DMS79 treated with DMSO at 0.1 percent for 48 hours (cell line): ENCODE results near the gene ADCY5.

Source experiments
- DNase-seq: peaks from one replicate; lab custom pipeline; 2025; lab: John Stamatoyannopoulos, UW

ADCY5 gene

DNA sequence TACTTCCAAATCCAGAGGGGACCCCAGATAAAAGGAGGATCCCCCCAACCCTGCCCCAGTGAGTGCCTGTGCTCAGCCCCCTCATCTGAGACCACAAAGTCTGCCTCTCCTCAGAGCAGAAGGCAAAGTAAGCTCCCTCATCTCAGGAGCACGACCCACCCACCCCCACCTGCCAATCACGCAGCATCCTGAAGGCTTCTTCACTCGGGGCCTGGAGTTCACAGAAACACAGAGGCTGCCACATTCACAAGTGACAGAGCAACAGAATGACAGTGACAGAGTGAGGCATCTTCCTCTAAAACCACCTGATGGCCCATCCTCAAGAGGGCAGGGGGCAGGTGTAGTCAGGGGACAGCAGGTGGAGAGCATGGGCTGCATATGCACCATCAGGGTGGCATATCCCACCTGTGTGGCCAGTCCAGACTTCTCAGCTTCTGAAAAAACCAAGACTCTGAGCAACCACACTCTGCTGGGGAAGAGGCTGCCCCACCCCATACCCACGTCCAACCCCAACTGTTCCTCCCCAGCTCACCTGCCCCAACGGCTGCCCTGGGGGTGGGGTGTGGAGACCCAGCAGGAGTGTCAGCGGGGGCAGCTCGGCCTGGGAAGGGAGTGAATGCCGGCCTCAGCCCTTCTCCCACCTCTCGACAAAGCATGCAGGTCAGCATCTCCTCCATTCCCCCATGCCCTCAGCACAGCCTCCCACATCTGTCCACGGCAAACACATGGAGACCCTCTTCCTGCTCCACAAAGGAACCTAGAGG lies 19.3 kb downstream of the ADCY5 start:
- DNase-seq = no peak

DNA sequence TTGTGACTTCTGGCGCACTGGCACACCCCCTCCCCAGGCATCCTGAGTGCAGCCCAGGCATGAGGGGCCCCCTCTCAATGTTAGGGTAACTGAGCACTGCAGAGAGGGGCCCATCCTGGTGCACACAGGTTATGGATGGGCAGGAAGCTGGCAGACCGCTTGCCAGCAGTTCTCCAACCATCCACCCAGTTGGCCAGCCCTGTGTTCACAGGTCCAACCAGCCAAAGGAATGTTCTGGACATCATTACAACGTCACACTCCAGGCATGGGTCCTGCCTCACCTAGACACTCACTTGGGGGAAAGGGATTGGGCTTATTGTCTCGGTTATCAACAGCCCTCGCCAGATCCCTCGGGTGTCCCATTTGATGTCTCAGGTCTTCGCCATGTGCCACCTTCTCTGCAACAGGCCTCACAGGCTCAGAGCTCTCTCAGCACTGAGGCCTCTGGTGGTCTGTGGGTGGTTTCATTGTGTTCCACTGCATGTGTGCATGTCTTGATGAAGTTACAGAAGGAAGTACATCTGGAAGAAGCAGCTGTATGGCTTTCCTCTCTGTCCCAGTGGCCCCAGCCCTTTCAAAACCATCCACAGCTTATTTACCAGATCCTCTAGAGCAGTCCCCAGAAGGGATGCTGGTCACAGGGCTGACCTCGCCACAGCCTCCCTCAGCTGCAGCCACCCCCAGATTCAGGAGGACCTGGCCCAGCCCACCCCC lies 23.7 kb downstream of the ADCY5 start:
- no peak for DNase-seq

DNA sequence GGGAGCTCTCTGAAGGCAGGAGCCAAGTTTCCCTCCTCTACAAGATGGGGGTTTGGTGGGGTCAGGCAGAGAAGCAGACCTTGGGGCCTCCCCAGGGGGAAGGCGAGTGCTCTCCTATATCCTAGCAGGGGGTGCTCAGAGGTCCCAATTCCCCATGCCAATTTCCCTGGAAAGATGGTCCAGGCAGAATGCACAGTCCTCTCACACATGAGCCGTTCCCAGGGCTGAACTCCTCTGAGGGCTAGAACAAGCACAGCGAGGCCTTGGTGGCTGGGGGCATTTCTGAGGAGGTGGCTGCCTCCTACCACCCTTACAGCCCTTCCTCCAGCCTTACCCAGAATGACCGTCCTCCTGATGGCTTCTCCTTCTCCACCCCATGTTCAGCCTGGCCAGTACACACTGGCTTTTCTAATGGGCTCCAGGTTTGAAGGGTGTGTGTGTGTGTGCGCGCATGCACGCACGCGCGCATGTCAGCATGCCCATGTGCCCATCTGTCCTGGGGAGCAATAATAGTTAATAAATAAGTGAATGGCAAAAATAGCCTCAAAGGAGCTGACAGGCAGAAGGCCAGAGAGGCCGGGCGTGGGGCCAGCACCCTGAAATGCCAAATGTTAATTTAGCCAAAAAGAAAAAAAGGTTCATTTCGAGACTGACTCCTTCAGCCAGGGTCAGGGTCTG lies 24.4 kb downstream of the ADCY5 start:
- no peak for DNase-seq

DNA sequence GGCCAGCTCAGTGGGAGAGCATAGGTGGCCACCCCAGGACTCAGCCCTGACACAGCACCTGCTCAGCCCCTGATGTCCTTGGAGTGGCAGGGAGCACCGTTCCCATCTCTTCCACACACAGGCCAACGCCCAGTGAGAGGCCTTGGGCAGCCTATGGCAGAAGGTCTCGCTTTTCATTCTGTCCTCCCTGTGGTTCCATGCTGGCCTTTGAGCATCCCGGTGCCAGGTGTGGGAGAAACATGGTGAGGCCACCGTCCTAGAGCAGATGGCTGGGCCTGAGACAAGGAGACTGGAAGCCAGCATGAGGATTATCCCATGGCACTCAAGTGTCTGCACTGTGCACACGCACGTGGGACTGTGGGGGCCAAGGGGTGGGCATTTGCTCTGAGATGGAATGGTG lies 25.1 kb downstream of the ADCY5 start:
- DNase-seq = no peak

DNA sequence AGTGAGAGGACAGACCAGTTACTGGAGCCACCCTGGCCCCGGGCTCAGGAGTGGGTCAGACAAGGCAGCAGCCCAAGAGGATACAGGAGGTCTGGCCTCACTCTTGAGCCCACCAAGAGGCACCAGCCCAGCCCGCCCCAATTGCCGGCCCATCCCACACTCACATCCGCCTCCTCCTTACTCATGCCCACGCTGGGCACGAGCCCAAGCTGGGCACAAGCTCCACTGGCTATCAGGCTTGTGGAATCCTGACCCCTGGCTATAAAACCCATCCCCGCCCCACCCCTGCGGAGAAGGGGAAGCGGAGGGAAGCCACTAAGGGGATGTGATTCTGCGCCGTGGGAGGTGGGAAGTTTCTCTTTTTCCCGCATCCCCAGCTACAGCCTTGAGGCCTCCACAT lies 25.9 kb downstream of the ADCY5 start:
- no peak for DNase-seq

DNA sequence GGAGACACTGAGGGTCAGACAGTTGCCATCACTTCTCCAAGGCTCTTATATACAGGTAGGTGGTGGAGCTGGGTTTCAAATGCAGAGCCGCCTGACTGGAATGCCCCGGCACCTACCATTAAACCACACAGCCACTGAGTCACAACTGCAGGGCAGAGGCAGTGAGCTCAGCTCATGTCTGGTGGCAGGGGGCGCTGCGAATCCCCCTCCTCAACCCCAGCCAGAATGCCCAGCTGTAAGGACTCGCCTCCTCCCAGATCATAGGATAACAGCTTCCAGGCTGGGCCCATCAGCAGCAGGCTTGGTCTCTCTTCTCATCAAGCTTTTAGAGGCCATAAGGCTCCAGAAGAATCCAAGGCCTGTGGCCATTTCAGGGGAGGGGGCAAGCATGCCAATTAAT lies 26.4 kb downstream of the ADCY5 start:
- DNase-seq = no peak

DNA sequence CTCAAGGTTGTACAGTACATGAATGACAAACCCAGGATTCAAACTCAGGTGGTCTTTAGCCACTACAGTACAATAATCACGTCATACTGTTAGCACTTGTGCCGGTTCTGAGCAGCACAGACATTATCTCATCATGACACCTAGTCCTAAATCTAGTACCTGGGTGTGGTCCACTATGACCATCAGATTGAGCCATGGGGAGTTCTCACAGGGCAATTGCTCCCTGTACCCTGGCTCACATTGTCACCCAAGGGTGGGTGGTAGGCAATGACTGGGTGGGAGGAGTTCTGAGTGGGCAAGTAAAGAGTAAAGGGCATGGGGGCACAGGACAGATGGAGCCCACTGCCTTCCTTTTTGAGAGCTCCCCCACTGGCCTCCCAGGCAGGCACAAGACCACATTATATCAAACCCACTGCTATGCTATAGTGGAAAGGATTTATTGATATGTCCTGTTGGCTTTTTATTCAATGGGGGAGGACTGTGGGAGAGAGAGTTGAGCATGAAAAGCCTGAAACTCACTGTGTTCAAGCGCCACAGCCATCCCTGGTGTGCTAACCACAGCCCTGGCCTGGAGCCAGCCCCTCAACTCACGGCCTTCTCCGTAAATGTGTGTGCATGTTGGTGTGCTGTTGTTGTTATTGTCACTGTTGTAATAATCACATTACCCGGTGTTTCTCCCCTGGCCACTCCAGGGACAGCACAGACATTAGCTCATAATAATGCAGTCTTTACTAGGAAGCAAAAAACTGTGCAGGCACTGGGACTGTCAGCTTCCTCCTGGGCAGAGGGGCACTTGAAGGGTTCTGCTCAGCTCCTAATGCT lies 27.3 kb downstream of the ADCY5 start:
- peak; percentile 96 for DNase-seq

DNA sequence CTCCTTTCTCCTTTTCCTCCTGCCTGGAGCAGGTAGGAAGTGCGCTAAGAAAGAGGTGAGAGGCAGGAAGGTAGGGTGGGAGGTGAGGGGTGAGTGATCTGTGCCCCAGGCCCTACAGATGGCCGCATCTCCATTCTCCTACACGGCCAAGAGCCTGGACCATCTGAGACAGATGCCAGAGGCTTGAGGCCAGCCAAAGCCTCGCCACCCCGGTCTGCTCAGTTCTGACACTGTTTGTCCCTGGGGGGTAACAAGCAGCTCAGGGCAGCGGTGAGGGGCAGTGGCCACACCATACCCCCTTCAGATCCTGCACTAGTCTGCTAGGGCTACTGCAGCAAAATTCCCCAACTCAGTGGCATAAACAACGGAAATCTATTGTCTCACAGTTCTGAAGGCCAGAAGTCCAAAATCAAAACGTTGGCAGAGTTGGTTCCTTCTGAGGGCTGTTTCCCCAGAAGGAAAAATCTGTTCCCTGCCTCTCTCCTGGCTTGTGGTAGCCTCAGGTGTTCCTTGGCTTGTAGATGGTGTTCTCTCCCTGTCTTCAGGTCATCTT lies 28.4 kb downstream of the ADCY5 start:
- no peak for DNase-seq

DNA sequence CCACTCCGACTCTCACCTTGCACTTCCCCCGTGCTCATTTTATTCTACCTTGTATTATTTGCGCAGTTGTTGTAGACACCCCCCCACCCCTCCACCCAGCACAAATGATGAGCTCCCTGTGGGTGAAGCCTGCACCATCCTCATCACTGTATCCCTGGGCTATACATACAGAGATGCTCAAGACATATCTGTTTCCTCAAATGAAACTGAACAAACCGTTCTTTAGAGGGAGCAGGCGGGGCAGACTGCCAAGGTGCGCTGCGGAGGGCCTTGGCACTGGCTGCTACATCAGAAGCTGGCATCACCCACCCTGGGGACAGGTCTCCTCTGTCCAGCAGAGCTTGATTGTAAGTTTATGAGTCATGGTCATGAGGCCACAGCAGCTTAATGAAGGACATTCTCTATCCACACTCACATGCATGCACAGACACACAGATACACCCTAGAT lies 29.0 kb downstream of the ADCY5 start:
- no peak for DNase-seq

DNA sequence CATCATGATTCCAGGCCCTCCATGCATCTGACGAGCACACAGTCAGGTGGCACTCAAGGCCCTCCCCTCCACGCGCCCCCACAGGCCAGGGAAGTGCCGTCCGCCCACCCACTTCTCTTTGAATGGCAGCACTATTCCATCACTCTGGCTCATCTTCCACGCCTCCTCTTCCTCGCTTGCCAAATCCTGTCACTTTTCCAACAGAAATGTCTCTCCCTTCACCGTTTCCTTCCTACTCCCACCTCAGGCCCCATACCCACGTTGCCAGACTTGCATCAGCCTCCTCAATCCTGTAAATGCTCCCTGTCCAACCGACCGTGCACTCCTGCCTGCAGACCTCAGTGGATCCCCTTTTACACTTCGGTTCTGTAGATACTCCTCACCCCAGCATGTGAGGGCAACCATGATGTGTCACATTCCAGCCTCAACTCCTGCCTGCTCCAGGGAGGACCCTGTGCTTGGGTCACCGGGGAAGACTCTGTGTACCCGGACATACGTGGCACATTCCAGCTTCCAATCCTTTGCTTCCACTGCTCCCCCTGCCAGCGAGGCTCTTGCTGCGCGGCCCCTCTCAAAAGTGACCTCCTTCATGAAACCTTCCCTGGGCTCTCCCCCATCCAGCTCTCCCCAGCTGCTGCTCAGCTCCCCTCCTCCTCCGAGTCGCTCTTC lies 29.6 kb downstream of the ADCY5 start:
- no peak for DNase-seq

DNA sequence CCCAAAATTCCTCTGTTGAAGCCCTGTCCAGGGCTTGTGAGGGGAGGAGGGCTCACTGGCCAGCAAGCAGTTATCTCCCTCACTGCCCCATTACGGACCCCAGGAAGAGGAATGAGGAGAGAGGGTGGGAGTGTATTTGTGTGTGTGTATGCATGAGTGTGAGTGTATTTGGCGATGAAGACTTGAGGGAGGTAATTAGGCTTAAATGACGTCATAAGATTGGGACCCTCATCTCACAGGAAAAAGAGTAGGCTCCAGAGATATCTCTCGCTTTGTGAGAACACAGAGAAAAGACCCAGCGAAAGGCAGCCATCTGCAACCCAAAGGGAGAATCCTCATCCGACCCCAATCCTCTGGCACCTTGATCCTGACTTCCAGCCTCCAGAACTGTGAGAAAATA lies 32.2 kb downstream of the ADCY5 start:
- DNase-seq = no peak

DNA sequence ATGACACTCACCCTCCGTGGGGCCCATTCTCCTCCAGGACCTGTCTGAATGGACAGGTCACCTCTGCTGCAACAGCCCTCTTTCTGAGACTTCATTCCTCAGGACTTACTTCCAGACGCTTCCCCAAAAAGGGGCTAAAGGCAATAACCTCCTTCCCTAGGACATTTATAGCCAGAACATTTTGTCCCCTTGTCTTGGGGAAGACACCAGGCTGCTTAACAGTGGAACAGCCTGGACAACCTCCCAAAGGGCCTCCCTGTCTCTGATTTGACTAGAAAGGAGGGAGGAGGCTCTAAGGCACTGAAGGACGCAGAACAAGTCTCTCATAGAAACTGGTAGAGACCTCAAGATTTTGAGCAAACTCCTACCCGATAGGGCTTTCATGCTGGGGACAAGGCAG lies 32.7 kb downstream of the ADCY5 start:
- no peak for DNase-seq

DNA sequence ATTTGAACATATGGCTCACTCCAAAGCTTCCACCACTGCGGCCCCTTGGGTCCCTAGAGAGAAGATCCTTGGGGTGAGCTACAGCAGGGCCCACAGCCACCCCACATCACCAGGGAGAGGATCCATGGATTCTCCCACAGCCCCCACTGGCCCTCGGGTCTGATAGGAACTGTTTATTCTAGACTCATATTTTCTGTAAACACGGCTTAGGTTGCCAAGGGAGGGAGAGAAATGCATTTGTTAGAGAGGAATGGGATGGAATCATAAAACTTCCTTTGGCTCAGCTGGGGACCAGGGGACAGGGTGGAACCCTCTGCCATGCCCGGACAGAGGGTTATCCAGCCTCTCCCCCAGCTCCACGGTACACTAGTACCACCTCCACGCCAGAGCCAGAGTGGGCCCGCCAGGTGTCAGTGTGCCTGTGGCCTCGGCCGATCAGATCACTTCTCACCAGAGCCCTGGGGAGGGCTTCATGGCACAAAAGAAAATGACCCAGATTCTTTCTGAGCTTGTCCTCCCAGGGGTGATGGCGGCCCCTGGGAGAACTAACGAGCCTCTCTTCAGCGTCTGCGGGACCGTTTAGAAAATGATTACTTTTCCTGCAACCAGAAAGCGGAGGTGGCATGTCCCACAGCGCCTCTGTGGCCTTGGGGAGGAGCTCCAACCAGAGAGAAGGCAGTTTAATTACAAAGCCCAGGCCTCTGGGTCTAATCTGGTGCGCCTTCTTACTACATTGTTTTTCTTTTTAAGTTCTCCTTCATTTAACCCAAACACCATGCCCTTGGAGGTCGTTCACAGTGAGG lies 33.7 kb downstream of the ADCY5 start:
- no peak for DNase-seq

DNA sequence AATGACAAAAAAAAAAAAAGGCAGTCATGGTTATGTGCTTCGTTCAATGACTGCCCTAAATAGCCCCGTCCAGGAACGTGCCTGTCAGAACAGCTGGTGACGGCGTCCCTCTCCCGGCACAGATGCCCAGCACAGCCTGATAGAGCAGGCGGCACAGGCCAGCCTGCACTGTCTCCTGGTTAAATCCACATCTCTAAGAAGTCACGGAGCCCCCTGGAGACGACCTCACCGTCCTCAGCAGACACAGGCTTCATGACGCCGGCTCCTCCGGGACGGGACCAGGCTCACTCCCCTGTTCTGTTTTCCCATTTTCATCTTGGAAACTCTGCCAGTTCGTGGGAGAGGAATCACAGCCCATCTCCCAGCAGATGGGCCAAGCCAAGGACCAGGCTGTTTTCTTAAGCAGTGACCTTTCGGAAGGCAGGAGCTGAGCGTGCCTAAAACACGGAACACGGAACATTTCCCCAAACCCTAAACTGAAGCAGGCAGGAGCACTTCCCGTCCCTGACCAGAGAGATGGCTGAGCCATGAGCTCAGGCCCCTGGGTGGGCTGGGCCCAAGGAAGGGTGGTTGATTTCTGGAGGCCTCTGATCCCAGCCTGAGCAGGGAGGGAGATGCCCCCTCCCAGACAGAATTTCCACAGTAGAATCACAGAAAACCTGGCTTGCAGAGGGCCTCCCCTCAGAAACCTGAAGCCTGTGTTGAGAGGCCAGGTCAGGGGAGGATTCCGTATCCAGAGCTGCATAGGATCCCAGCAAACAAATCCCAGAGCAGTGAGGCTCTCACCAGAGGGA lies 35.9 kb downstream of the ADCY5 start:
- DNase-seq = no peak

DNA sequence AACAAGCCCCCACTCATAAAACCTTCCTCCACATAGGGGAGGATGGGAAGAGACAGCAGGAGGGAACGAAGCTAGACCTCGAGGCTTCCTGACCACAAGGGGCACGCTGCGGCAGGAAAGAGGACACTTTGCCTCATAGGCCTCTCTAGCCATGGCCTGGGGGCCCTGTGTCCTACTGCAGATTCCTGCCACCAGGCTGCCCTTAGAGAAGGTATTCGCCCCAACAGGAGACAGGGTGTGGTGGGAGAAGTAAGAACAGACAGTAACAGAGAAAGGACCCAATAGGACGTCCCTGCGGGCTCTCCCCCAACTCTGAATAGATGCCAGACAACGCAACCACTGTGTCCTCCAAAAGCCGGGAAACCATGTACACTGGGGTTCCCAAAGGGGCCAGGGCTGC lies 36.8 kb downstream of the ADCY5 start:
- DNase-seq = no peak

DNA sequence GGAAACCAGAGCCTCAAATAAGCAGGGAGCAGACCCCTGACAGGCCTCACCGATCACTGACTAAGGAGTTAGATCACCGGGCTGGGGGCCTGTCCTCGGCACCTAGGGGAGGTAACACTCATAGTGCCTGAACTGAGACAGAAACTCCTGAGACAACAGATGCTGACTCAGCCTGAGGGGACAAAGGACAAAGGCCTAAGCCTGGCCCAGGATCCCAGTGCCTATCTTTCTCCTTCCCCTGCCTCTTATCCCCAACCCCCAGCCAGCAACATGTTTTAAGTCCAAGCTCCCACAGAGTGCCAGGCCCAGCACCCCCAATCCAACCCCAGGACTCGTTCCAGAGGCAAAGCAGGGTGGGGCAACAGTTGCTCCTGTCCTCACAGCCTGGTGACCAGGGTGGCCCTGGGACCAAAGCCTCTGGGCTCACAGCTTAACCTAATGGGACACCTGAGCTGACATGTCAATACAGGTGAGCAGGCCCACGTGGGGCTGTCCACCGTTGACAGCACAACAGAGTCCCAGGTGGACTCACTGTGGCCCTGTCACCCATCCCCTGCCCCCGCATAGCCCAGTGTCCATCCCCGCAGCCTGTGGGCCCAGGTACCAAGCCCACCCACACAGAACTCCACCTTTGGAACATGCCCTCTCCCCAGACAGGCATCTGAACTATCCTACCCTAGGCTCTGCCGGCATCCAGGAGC lies 37.4 kb downstream of the ADCY5 start:
- DNase-seq = no peak

DNA sequence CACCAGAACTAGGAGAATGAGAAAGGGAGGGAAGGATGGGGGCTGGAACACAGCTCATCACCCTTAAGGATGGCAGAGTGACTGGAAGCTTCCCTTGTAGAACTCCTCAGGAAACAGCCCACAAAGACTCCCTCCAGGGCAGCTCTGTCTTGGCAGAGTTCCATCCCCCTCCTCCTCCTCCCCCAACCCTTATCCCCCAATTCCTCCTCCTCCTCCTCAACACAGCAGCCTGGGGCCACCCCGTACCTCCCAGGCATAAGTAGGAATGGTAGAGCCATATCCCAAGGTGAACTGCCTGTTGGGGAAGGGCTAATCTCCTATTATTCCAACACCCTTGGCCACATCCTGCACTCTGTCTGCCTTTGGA lies 38.8 kb downstream of the ADCY5 start:
- DNase-seq = no peak

DNA sequence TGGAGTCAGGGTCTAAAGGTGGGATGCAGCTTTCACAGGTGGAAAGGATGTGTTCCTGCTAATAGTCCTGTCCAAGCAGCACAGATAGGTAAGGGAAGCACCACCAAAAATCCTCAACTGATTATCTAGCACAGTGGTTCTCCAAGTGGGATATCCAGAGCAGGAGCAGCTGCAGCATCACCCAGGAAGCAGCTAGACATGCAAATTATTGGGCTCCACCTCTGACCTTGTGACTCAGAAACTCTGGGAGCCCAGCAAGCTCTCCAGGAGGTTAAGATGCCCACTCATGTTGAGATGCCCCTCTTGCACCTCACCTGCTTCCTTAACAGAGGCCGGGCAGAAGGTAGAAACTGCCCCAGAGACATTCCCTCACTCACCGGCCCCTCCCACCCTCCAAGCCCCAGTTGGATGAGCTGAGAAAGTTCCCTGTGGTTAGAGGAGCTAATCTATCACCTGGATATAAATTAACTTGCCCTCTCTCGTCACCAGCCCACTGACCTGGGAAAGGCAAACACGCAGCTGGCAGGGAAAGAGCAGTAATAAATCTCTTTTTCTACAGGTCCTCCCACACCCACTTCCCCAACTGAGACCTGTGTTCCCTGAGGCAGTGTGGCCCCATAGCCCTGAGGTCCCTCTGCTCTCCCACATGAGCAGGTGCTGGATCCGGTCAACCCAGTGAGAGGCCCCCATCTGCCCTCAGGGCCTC lies 39.3 kb downstream of the ADCY5 start:
- peak; percentile 32 for DNase-seq
